HG02981 (cell line): ENCODE results near the gene ETV1.

Source experiments
- ATAC-seq: cut with Tn5 transposase; IDR thresholded peaks from one replicate; pipeline ENCODE4 v1.9.1; 2021; ENCODE audit warnings: mild to moderate bottlenecking, moderate library complexity; ENCODE audit not compliant: unreplicated experiment

ETV1 gene

DNA sequence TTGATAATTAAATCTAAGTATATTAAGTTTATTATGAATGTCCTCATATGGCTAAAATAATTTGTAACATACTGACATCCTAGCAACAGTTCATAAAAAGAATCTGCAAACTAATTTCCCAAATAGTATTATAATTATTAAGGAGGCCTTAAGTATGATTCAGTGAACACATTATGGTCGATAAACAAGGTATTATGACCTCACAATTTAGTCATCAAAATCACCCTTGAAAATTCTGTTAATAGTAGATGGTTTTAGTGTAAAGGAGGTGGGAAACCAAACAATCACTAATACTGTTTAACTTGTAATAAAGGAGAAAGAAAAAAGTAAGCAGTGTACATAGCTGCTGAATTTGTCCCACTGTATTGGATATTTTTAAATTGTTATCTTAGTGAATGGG is 2.1 kb downstream of the ETV1 start:
- ATAC-seq, result no peak

DNA sequence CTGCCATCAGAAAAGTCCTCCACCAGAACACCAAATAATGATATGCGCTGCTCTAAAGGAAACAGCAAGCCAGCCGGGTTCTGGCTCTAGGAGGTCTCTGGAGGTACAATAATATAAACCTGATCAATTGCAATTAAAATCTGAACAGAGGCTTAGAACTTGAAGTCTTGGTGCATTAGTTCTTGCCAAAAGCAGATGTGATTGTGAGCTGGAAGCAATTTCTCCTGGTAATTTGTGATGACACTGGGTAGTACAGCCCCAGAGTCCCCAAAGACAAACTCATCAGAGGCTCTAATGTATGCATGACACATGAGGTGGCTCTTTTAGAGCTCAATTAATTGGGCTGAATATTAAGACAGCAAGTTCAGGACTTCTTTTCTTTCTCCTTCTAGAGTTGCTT is 3.3 kb downstream of the ETV1 start:
- ATAC-seq, result no peak

DNA sequence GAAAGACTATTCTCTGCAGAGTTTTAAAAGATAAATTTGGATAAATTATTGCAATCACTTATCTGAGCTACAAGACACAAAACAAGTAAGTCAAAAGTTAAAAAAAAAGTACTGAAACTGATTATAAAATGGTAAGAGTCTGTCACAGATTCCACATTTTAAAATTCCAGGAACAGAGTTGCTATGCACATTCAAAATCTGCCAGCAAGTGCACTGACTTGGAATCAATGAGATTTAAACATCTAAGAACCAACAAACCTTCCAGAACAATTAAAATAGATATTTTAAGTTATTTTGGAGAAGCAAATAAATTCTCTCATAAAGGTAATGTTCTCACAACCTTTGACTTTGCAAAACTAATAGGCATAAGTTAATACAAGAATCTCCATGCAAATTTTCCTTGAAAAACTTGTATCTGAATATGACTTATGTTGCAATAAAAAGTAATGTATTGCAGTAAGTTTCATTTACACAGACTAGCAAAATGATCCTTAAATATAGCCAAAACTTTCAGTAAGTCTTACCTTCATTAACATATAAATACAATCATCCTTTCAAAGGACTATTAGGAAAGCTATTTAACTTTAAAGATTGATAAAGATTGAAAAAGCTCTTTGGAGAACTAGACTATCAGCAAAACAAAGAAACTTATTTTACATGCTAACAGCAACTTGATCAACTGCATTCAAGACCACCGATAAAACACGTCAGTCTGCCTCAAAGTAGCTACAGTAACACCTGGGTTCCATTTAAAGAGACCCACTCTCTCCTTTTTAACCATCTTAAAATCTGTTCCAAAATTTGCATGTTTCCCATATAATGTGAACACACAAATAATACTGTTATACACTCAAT is 4.4 kb downstream of the ETV1 start:
- ATAC-seq, result no peak

DNA sequence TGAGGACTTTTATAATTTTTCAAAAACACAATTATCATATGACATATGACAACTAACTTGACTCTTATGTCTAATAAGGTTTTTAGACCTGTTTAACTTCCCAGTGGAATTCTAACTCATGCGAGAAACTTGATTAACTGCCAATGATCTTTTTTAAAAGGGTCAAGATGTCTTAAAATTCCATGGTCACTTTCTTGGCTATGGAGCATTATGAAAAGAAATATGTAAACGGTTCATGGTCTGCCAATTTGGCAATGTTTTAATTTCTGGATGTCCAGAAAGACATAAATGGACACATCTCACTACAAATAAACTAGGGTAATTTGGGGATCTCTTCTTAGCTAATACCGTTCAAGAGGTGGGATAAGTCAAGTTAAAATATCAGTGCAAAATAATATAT is 5.4 kb downstream of the ETV1 start:
- no peak for ATAC-seq

- ATAC-seq, result no peak
Measured at GRCh38 chr7:13982940-13983677, 6.4 kb downstream of the ETV1 start.

DNA sequence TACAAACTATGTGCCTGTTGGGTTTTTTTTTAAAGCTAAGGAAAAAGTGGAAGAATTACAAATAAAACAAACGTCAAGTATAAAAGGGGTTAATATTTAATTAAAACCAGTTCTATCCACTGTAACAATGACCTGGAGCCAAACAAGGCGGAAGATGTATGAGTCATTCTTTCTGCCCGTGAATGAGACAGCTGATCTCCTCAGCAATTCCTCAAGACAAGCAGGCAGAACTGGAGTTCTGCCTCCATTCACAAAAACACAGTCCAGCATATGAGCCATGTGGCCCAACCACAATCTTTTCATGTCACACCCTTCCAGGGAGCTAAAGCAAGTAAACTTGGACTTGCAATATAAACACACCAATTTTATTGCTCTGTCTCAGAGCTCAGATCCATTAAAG is 8.4 kb downstream of the ETV1 start:
- no peak for ATAC-seq

GRCh38 chr7:13980474-13980873 is 9.0 kb downstream of the ETV1 start:
- ATAC-seq, result no peak

DNA sequence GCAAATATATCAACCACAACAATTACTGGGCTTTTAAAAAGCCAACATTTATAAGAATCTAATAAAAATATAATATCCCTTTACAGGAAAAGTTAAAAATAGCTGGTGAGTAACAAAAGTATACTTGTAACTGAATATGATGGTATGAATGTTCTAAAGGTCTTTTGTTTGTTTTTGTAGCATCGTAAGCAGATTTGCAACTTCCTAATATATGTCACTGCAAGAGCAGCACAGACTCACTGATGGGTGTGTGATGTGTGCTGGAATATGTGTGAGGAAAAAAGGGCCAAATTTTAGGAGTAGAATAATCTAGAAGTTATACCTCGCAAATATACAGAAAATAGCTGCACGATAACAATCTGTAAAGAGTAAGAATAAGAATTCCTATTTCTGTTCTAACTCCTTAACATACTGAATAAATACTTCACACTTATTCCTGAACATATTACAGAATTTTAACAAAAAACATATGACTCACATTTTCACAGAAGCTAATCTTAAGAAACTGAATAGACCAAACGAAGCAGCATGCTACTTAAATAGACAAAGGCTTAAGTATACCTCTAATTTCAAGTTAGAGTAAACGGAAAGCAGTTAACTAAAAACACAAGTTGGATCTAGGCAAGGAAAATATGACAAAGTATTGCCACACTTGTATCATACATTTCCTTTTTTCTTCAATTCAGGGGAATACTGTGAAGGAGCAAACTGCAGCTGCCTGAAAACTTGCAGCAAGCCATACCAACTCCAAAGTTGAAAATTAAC is 9.6 kb downstream of the ETV1 start:
- no peak for ATAC-seq

GRCh38 chr7:13976594-13976993 is 12.9 kb downstream of the ETV1 start:
- ATAC-seq, result no peak

DNA sequence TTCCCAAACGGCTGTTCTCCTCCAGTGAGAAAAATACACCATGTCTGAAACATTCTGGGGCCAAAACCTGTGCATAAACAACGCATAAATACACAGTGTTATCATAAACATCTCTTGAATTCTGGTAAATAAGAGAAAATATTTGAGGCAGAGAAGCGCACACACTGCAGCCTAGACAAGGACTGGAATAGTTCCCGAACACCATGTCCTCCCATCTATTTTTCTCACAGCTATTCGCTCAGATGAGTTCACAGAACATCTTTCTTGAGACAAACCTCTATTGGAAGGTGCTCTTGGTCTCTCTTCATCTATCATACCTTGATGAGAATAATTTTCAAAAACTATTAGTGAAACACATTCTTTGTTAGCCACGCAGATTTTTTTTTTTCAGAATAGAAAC is 24.4 kb downstream of the ETV1 start:
- ATAC-seq, result no peak

DNA sequence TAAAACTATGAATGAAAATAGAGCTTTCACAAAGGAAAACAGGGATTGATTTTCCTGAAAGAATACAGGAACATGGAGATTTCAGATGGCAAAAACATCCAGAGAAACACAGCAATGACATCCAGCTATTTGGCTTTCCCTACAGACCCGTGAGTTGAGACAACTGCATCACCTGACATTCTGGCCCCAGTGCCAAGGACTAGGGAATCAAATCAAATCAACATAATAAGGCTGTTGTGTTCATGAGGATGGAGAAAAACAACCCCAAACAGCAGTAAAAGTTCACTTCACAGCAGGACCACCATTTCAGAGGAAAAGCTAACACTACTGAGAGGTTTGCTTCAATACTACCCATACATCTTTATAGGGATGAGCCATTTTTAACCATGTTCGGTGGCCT is 25.5 kb downstream of the ETV1 start:
- no peak for ATAC-seq

GRCh38 chr7:13955494-13955893 is 34.0 kb downstream of the ETV1 start:
- ATAC-seq, result no peak

GRCh38 chr7:13953368-13953767 is 36.1 kb downstream of the ETV1 start:
- no peak for ATAC-seq

DNA sequence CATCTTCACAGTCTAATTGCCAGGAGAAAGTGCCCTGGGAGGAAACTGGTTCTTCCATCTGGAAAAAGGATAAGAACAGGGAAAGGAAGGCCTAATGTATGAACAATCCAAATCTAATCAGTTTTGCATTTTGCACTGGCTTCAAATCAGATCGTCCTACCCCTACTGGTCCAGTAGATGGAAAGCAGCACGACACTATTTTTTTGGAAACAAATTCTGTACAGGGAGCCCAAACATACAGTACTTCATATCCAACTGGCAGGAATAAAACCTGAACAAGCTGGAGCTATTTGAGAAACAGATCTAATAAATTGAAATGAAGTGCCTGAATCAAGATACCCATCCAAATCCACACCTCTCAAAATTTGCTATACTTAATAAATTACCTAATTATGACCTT is 36.5 kb downstream of the ETV1 start:
- no peak for ATAC-seq

DNA sequence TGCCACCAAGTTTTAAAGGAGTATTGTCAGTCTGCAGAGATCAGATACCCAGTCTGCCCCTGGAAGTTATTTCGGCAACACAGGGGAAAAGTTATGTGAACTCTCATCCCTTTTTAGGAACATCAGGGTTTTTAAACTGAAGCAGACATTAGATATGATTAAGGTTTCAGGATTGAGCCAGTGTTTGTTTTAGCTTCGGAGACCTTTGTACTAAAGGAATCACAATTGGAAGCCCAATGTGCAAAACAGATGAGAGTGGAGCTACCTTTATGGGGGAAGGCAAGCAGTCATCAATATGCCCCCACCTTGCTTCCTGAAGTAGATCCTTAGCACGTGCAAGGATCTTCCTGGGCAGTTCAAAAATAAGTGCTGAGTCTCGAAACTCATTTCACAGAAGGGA is 39.5 kb downstream of the ETV1 start:
- no peak for ATAC-seq

GRCh38 chr7:13949445-13949844 is 40.0 kb downstream of the ETV1 start:
- no peak for ATAC-seq

DNA sequence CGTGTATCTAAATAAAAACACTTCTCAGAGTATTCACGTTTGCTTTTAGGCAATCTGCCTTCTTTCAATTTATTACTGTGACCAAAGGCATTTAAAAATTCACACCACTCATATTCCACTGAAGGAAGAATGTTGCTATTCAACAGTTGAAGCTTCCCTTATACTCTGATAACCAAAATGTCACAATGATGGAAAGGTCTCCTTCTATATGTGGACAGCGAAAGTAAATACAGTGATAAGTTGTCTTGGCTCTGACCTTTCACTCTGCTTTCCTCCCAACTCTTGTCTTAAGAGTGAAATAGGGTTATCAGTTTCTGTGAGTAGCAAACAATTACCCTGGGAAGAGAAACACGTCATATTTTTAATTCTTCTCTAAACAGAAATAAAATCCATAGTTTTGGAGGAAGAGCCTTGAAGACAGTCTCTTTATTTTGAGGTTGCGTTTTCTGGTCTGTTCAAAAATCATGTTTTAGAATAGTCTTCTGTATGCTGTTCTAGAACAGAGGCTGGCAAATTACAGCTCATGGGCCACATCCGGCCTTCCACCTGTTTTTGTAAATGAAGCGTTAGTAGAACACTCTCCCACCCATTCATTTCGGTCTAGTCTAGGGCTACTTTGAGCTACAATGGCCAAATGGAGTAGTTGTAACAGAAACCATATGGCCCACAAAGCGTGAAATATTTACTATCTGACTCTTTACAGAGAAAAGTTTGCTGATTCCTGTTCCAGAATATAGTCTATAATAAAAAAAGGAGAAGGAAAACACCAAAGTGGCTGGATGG is 41.3 kb downstream of the ETV1 start:
- no peak for ATAC-seq

- ATAC-seq, result no peak
Measured at GRCh38 chr7:13947535-13947934, 41.9 kb downstream of the ETV1 start.

DNA sequence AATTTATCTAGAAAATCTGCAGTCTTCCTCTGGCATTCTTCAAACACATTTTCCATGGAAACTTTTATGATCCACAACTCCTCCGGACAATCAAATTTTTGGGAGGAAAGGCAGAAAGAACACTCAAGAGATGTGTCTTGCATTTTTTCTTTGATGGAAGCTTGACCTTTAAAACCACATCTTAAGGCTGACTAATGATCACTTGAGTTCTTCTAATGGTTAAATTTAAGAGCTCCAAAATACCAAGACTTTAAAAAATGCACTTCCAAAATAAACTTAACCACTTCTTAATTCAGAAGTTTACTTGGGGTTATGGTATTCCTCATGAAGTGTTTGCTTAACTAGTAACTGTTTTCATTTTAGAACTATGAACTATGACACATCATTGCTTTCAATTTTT is 43.3 kb downstream of the ETV1 start:
- ATAC-seq, result no peak

- ATAC-seq, result no peak
Measured at GRCh38 chr7:13945670-13946069, 43.8 kb downstream of the ETV1 start.

GRCh38 chr7:13933536-13933935 is 55.9 kb downstream of the ETV1 start:
- no peak for ATAC-seq
